ENCODE measurements around the gene TMEM178B. TPM values are rescaled to one million over a fixed set of nuclear protein-coding genes. Genes with fewer than 3 reads are reported as not detected.

Gene TMEM178B
- total and polyA plus RNA-seq, 10 of the 15 experiments (the other 5 are each of a cell fraction or from before 2014, with no cell fraction given), result 0.01 to 1.1 (median 0.04) TPM; not detected in 2

DNA sequence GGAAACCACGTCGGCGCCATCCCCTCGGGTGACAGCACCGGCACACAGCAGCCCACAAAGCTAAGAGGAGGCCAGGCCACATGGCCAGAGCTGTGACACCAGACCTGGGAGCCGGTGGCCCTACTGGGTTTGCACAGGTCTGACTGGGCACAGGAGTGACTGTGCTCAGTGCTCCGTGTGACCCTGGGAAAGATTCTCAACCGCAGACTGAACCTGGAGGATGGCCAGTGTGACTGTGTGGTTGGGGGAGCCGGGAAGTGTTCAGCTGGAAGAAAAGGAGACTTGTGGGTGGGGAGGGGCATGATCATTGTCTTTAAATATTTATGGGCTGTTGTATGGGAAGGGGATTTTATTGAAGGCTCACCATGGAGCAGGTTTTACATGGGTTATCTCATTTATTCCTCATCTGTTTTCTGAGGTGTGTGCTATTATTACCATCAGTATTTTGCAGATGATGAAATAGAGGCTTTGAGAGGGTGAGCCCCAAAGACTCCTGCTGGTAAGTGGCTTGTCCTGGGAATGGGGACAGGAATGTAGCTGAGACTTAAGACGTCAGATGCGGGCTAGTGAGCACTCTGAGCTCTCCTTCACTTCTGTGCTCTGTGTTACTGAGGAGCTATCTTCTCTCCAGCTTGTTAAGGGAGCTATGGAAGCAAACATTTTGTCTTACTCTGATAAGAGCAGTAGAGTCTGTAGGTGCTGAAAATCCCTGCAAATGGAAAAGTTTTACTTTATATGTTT is 127.5 kb downstream of the TMEM178B start:
- no peak overlapping the region for H2AFZ ChIP-seq (ENCODE audit: control insufficient read depth, low read depth, low read length)
- in situ Hi-C loops (cut with MboI) (loop anchor here (25.0 kb wide), 1 partner anchor 389 kb away; no protein-coding TSS in a partner anchor), intact Hi-C loops (cut with micrococcal nuclease; ENCODE audit: unreplicated experiment) (no loop called here)
- no peak overlapping the region for H3K27ac ChIP-seq (ENCODE audit: control insufficient read depth, insufficient read depth)
- no peak overlapping the region for H3K4me2 ChIP-seq (ENCODE audit: control insufficient read depth, insufficient read depth)
- no peak for TF ChIP-seq PML (IDR thresholded peaks at IDR 0.05; ENCODE audit: low read length)
- TF ChIP-seq IKZF1 (conservative IDR thresholded peaks at IDR 0.05), result no peak
- no peak for TF ChIP-seq NFIC (IDR thresholded peaks at IDR 0.05; ENCODE audit: low read depth, low read length)
- TF ChIP-seq, protein P1, sequence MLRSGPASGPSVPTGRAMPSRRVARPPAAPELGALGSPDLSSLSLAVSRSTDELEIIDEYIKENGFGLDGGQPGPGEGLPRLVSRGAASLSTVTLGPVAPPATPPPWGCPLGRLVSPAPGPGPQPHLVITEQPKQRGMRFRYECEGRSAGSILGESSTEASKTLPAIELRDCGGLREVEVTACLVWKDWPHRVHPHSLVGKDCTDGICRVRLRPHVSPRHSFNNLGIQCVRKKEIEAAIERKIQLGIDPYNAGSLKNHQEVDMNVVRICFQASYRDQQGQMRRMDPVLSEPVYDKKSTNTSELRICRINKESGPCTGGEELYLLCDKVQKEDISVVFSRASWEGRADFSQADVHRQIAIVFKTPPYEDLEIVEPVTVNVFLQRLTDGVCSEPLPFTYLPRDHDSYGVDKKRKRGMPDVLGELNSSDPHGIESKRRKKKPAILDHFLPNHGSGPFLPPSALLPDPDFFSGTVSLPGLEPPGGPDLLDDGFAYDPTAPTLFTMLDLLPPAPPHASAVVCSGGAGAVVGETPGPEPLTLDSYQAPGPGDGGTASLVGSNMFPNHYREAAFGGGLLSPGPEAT (IDR thresholded peaks at IDR 0.05; ENCODE audit: low read depth), result no peak
- TF ChIP-seq, protein P2, sequence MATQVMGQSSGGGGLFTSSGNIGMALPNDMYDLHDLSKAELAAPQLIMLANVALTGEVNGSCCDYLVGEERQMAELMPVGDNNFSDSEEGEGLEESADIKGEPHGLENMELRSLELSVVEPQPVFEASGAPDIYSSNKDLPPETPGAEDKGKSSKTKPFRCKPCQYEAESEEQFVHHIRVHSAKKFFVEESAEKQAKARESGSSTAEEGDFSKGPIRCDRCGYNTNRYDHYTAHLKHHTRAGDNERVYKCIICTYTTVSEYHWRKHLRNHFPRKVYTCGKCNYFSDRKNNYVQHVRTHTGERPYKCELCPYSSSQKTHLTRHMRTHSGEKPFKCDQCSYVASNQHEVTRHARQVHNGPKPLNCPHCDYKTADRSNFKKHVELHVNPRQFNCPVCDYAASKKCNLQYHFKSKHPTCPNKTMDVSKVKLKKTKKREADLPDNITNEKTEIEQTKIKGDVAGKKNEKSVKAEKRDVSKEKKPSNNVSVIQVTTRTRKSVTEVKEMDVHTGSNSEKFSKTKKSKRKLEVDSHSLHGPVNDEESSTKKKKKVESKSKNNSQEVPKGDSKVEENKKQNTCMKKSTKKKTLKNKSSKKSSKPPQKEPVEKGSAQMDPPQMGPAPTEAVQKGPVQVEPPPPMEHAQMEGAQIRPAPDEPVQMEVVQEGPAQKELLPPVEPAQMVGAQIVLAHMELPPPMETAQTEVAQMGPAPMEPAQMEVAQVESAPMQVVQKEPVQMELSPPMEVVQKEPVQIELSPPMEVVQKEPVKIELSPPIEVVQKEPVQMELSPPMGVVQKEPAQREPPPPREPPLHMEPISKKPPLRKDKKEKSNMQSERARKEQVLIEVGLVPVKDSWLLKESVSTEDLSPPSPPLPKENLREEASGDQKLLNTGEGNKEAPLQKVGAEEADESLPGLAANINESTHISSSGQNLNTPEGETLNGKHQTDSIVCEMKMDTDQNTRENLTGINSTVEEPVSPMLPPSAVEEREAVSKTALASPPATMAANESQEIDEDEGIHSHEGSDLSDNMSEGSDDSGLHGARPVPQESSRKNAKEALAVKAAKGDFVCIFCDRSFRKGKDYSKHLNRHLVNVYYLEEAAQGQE (IDR thresholded peaks at IDR 0.05; ENCODE audit: low read depth, low read length), result no peak
- TF ChIP-seq, protein P3, sequence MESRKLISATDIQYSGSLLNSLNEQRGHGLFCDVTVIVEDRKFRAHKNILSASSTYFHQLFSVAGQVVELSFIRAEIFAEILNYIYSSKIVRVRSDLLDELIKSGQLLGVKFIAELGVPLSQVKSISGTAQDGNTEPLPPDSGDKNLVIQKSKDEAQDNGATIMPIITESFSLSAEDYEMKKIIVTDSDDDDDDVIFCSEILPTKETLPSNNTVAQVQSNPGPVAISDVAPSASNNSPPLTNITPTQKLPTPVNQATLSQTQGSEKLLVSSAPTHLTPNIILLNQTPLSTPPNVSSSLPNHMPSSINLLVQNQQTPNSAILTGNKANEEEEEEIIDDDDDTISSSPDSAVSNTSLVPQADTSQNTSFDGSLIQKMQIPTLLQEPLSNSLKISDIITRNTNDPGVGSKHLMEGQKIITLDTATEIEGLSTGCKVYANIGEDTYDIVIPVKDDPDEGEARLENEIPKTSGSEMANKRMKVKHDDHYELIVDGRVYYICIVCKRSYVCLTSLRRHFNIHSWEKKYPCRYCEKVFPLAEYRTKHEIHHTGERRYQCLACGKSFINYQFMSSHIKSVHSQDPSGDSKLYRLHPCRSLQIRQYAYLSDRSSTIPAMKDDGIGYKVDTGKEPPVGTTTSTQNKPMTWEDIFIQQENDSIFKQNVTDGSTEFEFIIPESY (IDR thresholded peaks at IDR 0.05), result no peak
- TF ChIP-seq, protein P4, sequence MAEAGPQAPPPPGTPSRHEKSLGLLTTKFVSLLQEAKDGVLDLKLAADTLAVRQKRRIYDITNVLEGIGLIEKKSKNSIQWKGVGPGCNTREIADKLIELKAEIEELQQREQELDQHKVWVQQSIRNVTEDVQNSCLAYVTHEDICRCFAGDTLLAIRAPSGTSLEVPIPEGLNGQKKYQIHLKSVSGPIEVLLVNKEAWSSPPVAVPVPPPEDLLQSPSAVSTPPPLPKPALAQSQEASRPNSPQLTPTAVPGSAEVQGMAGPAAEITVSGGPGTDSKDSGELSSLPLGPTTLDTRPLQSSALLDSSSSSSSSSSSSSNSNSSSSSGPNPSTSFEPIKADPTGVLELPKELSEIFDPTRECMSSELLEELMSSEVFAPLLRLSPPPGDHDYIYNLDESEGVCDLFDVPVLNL (IDR thresholded peaks at IDR 0.05; ENCODE audit: low read depth, low read length), result no peak
- TF ChIP-seq, protein P5, sequence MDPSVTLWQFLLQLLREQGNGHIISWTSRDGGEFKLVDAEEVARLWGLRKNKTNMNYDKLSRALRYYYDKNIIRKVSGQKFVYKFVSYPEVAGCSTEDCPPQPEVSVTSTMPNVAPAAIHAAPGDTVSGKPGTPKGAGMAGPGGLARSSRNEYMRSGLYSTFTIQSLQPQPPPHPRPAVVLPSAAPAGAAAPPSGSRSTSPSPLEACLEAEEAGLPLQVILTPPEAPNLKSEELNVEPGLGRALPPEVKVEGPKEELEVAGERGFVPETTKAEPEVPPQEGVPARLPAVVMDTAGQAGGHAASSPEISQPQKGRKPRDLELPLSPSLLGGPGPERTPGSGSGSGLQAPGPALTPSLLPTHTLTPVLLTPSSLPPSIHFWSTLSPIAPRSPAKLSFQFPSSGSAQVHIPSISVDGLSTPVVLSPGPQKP (IDR thresholded peaks at IDR 0.05; ENCODE audit: low read depth, low read length), result no peak
- TF ChIP-seq RFX5 (IDR thresholded peaks at IDR 0.05; ENCODE audit: low read depth, low read length), result no peak
- DNase-seq (ENCODE audit: low read depth, low spot score) (no peak), ATAC-seq (no peak), FAIRE-seq (no peak)
- no peaks in the 10 kb centered on the region for H3K79me2 ChIP-seq (ENCODE audit: control insufficient read depth, insufficient read depth, low read length)
- peaks cover 4% of the 10 kb centered on the region; the same call in 2 of the 3 replicates for H3K9me3 ChIP-seq (replicated peaks; ENCODE audit: control insufficient read depth, insufficient read depth, low read length)
- 51% methylated on average over 11 of the region's 11 CpGs for WGBS (ENCODE audit: insufficient coverage, insufficient replicate concordance, low lambda C conversion rate, missing lambda C conversion rate)
- no peaks in the 10 kb centered on the region for H3K4me1 ChIP-seq (ENCODE audit: control insufficient read depth, insufficient read depth, low read length)
- SMC1A ChIA-PET (ENCODE audit: uncharacterized antibody, unreplicated experiment), result interaction anchor here (0.6 to 1.1 kb wide), 5 partner anchors 16 to 402 kb away, joined by 3 to 4 read pairs (median 3); no protein-coding TSS in a partner anchor
- no peaks in the 10 kb centered on the region for H3K36me3 ChIP-seq (ENCODE audit: control insufficient read depth in 2 of 2, insufficient read depth in 2 of 2, low read length in 1 of 2)
- BruUV-seq (replicated peaks), result no TSS peak
- RAD21 ChIA-PET (ENCODE audit: unreplicated experiment), result interaction anchor here (1.5 kb wide), 1 partner anchor 9 kb away, joined by 3 read pairs; no protein-coding TSS in a partner anchor
- no peaks in the 10 kb centered on the region for H4K20me1 ChIP-seq (ENCODE audit: control insufficient read depth, insufficient read depth)
- H3K27me3 ChIP-seq (replicated peaks in 1 of 2; ENCODE audit: control insufficient read depth in 2 of 2, insufficient read depth in 2 of 2, low read length in 1 of 2), result no peaks in the 10 kb centered on the region
- H3K9ac ChIP-seq (ENCODE audit: control insufficient read depth, insufficient read depth, low read length), result no peak overlapping the region
- CTCF ChIA-PET, result no interaction called here
- POLR2A ChIA-PET, result no interaction called here
- no peak overlapping the region for H3K4me3 ChIP-seq

Measured in GM12878 (cell line).